CD4-positive, alpha-beta T cell treated with Interleukin-15 for 1 hour (primary cell): ENCODE data around the gene FSD2.
"Not testable (repeated sequence)": the region's sequence is repeated elsewhere in the genome, so short reads cannot be mapped to it uniquely, and the experiment has no call there.

Source experiments
- DNase-seq: peaks from one replicate; pipeline ENCODE4 v3.0.0-alpha.2; 2020

Gene FSD2

DNA sequence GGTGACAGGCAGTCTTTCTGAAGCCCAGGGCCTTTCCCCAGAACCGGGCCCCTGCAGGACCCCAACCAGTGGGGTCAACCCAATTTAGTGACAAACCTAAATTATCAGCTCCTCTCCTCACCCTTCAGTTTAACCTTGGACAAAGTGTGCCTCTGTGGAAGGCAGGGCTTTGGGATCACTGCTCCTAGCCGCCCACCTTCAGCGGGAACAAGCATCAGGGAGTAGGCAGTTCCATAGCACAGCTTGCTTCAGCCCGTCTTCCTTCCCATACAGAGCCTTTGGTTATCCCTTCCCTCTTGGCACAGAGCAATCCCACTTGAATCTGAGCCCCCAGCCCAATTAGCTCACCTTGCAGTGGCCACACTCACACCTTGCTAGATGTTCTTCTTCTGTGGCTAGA lies 90.9 kb downstream of the FSD2 start:
- no peak for DNase-seq

DNA sequence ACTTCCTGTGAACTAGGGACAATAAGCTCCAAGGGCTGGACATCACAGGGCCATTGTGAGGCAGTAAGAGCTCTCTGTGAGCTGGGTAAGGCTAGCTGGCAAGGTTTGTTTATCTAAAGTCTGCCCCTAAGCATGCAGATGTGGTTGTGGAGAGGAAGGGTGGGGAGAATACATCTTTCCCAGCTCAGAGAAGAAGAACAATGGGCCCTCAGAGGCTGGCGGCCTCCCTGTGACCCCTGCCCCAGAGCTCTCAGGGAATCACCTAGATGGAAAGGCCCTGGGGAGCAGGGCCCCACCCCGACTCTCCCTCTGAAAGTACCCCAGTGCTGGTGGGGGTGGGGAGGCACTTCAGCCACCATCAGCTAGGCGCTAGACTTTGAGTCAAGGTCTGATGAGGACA lies 91.9 kb downstream of the FSD2 start:
- no peak for DNase-seq

DNA sequence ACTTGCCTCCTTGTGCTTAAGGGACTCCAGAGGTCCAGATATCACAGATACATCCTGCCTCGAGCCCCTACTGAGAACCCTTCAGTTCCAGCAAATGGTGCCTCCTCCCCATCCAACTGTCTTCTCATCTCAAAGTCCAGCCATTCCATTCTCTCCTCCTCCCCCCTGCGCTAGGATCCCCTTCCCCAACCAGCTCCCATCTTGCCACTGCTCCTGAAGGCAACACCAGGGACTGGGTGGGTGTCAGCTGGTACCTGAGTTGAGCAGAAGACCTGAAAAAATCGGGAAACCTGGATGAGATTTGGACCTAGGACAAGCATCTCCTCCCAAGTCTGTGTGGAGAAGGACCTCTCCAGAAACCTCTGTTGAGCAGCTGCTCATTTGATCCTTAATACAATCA lies 93.8 kb downstream of the FSD2 start:
- no peak for DNase-seq

DNA sequence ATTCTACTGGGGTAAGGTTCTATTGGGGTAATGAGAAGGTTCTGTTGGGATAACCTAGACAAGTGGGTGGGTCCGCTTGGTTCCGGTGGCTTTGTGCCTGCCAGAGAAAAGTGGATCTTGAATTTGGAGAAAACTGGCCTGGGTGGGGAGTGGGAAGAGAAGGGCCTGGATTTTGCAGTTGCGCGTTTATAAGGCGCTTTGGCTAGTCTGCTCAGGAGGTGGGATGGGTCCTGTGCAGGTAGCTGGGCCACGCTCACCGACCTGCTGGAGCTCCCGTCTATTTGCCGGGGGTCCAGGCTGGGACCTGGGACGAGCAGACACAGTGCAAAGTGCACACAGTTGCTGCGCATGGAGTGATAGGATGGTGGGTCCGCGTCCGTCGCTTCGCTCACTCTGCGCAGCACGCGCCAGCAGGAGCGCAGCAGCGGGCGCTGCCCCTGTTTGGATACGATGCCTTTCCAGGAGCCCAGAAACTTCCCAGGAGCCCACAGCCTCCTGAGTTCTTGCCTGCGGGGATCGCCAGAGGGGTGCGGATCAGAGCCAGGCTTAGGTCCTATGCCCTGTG lies 94.9 kb downstream of the FSD2 start:
- no peak for DNase-seq

DNA sequence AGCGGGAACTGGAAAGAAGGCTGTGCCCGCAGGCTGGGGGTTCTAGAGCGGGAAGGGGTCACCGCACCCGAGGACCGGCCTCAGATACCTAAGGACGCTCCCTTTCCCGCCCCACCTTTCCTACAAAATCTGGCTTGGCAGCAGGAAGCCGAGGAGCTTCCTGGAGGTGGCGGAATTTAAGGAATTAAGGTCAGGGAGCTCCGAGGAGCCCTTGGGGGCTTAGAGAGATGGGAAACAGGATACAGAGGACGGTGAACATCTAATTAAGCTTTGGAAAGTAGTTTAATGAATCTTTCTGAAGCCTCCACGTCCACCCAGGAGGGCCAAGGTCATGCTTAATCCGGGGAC lies 95.7 kb downstream of the FSD2 start:
- DNase-seq: no peak

DNA sequence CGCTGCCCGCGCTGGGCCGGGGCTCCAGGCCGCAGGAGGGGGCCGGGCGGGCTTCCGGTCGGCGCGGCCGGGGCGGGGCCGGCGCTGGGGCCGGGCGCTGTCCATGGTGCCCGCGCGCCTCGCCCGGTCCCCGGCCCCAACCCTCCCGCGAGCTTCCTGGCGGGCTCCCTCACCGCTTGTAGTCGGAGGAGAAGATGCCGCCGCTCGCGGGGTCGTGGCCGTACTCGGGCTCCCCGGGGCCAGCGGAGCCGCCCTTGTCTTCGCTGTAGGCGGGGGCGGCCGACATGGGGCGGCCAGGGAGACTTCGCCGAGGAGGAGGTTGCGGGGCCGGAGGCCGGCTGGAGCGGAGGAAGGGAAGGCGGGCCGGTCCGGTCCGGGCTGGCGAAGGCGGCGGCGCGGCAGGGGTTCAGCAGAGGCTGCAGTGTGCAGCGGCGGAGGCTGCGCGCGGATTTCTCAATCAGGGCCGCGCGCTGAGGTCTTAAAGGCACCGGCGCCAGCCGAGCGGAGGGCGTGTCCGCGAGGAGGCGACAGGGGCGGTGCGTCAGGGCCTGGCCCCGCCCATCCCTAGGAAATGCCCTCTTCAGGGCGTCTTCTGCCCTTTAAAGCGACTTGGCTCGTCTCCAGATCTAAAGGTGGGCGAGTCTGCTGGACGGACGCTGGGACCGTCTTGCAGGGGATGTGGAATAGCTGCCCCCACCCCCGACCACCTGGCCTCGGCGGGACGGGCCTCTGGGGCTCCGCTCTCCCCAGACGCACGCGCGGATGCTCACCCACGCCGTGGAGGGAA lies 96.3 kb downstream of the FSD2 start, which contains the start of gene AP3B2:
AP3B2 (minus strand) TSS at position 455 of the 787 bp plus-strand sequence; CDS start at position 286, 169 bp downstream.
- DNase-seq: peak; percentile 65

DNA sequence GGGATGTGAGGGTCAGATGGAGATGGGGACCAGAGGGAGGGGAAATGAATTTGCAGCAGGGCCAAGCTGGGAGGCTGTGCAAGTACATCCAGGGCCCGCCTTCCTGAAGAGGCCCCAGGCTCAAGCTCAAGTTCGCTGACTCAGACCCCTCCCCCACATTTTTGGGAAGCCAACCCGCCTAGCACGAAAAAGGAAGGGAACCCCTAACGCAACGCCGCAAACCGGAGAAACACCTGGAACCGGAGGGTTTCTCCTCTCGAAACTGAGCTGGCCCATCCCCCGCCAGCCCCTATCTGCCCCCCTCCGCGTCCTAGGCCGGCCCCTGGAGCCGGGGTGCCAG lies 96.8 kb downstream of the FSD2 start:
- no peak for DNase-seq

DNA sequence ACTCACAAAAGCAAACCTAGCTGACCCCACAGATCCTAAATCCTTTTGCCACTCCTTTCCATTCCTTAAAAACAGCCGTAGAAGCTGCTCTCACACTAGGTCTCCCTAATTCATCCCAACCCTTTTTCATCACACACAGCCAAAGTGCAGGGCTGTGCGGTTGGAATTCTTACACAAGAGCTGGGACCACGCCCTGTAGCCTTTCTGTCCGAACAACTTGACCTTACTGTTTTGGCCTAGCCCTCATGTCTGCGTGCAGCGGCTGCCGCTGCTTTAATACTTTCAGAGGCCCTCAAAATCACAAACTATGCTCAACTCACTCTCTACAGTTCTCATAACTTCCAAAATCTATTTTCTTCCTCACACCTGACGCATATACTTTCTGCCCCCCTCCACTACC lies 100.0 kb downstream of the FSD2 start:
- DNase-seq: not testable (repeated sequence)
